Trophoblast cell (in vitro differentiated cells and primary cell): ENCODE data around the gene RADX.

Experiments used
- DNase-seq, 2 donors: peaks; one replicate each; pipeline ENCODE4 v3.0.0-alpha.2; 2016
- H2AFZ ChIP-seq: 2 replicates; pipeline ENCODE4 v1.6.1; 2013; ENCODE audit warnings: low read length, moderate library complexity, mild to moderate bottlenecking; ENCODE audit not compliant: insufficient read depth, poor library complexity
- H2AK5ac ChIP-seq: 2 replicates; pipeline ENCODE4 v1.6.1; 2013; ENCODE audit warnings: mild to moderate bottlenecking, low read length
- H2BK120ac ChIP-seq: 2 replicates; pipeline ENCODE4 v1.6.1; 2013; ENCODE audit warnings: low read length, mild to moderate bottlenecking, moderate library complexity; ENCODE audit not compliant: insufficient read depth, poor library complexity
- H2BK12ac ChIP-seq: 2 replicates; pipeline ENCODE4 v1.6.1; 2013; ENCODE audit warnings: mild to moderate bottlenecking, low read length, moderate library complexity
- H2BK5ac ChIP-seq: 2 replicates; pipeline ENCODE4 v1.6.1; 2013; ENCODE audit warnings: low read length, low read depth, moderate library complexity, mild to moderate bottlenecking; ENCODE audit not compliant: poor library complexity
- H3K14ac ChIP-seq: 2 replicates; pipeline ENCODE4 v1.6.1; 2013; ENCODE audit warnings: mild to moderate bottlenecking, low read length
- H3K18ac ChIP-seq: 2 replicates; pipeline ENCODE4 v1.6.1; 2013; ENCODE audit warnings: mild to moderate bottlenecking, low read length
- H3K23ac ChIP-seq: 2 replicates; pipeline ENCODE4 v1.6.1; 2013; ENCODE audit warnings: low read length
- H3K27ac ChIP-seq: 2 replicates; pipeline ENCODE4 v1.5.1; 2013; ENCODE audit warnings: low read depth, mild to moderate bottlenecking, inconsistent platforms, low read length, moderate library complexity
- H3K27me3 ChIP-seq: 2 replicates; pipeline ENCODE4 v1.6.1; 2013; ENCODE audit warnings: inconsistent platforms, mild to moderate bottlenecking, low read length, moderate library complexity; ENCODE audit not compliant: insufficient read depth
- H3K36me3 ChIP-seq, 2 experiments: 1 replicate in 1 of 2; 2 replicates in 1 of 2; pipeline ENCODE4 v1.6.1; 2013; ENCODE audit warnings: low read length in 2 of 2, mild to moderate bottlenecking in 2 of 2, moderate library complexity in 1 of 2; ENCODE audit not compliant: insufficient read depth in 2 of 2, control insufficient read depth in 1 of 2
- H3K4ac ChIP-seq: 2 replicates; pipeline ENCODE4 v1.6.1; 2013; ENCODE audit warnings: low read depth, mild to moderate bottlenecking, low read length, moderate library complexity
- H3K4me1 ChIP-seq, 2 experiments: 1 replicate in 1 of 2; 2 replicates in 1 of 2; pipeline ENCODE4 v1.6.1; 2013; ENCODE audit warnings: low read length in 2 of 2, mild to moderate bottlenecking in 2 of 2, moderate library complexity in 1 of 2; ENCODE audit not compliant: insufficient read depth in 2 of 2, control insufficient read depth in 1 of 2
- H3K4me2 ChIP-seq: 2 replicates; pipeline ENCODE4 v1.6.1; 2013; ENCODE audit warnings: inconsistent platforms, mild to moderate bottlenecking, low read length, moderate library complexity
- H3K4me3 ChIP-seq: 2 replicates; pipeline ENCODE4 v1.5.1; 2013; ENCODE audit warnings: mild to moderate bottlenecking, low read depth, low read length, inconsistent platforms
- H3K79me1 ChIP-seq: one replicate; pipeline ENCODE4 v1.6.1; 2013; ENCODE audit warnings: low read length
- H3K79me2 ChIP-seq: 2 replicates; pipeline ENCODE4 v1.6.1; 2013; ENCODE audit warnings: low read length, mild to moderate bottlenecking; ENCODE audit not compliant: control insufficient read depth, insufficient read depth, poor library complexity
- H3K9ac ChIP-seq: 2 replicates; pipeline ENCODE4 v1.6.1; 2013; ENCODE audit warnings: mild to moderate bottlenecking, low read length
- H3K9me3 ChIP-seq: 2 replicates; pipeline ENCODE4 v1.6.1; 2013; ENCODE audit warnings: low read depth, mild to moderate bottlenecking, control low read depth, inconsistent platforms, low read length; ENCODE audit not compliant: insufficient read depth
- H4K12ac ChIP-seq: 2 replicates; pipeline ENCODE4 v1.6.1; 2013; ENCODE audit warnings: low read depth, mild to moderate bottlenecking, low read length, moderate library complexity
- H4K8ac ChIP-seq: 2 replicates; pipeline ENCODE4 v1.6.1; 2013; ENCODE audit warnings: low read depth, mild to moderate bottlenecking, low read length, moderate library complexity
- H4K91ac ChIP-seq: one replicate; pipeline ENCODE4 v1.6.1; 2013; ENCODE audit warnings: low read depth, mild to moderate bottlenecking, low read length, moderate library complexity
- WGBS: extraction: QIAGEN DNeasy Blood & Tissue Kit; methylation state at CpG from one replicate; pipeline ENCODE4 v1.1.7; 2013; ENCODE audit warnings: missing lambda C conversion rate; ENCODE audit not compliant: insufficient read length, insufficient coverage; ENCODE audit errors: extremely low coverage; 5-methylcytosine and 5-hydroxymethylcytosine counted together

The RADX gene

GRCh38 chrX:106615041-106615440 is 3.3 kb downstream of the RADX start:
- no peak overlapping the region for H2BK5ac ChIP-seq

GRCh38 chrX:106619797-106620196 is 8.0 kb downstream of the RADX start:
- Histone ChIP-seq H4K12ac (no peak overlapping the region), H4K91ac (no peak overlapping the region), H2BK120ac (no peak overlapping the region), H3K4me2 (no peak overlapping the region), H3K9me3 (no peaks in the 10 kb centered on the region), H3K27ac (no peak overlapping the region), H3K79me1 (no peaks in the 10 kb centered on the region), H3K27me3 (no peaks in the 10 kb centered on the region), H2BK12ac (no peak overlapping the region), H3K79me2 (no peaks in the 10 kb centered on the region), H3K9ac (no peak overlapping the region), H3K36me3 (no peaks in the 10 kb centered on the region), H2AK5ac (no peak overlapping the region), H3K4me3 (no peak overlapping the region), H3K4ac (no peak overlapping the region), H3K23ac (no peak overlapping the region), H2AFZ (no peak overlapping the region), H3K4me1 (no peaks in the 10 kb centered on the region), H3K14ac (no peak overlapping the region), H4K8ac (no peak overlapping the region), H2BK5ac (no peak overlapping the region), H3K18ac (no peak overlapping the region)
- peak in 1 of 2 donors; percentile 13 for DNase-seq
- no CpG with 5 or more reads among the region's 3 CpGs for WGBS

More at GRCh38 chrX:106615041-106615440, 3.3 kb downstream of the RADX start:
- H3K36me3 ChIP-seq = no peaks in the 10 kb centered on the region
- H2AFZ ChIP-seq = peak overlapping the region; percentile 54
- H3K9me3 ChIP-seq = no peaks in the 10 kb centered on the region
- DNase-seq = no peak
- H2BK120ac ChIP-seq = no peak overlapping the region
- H3K27ac ChIP-seq = no peak overlapping the region
- H3K4me3 ChIP-seq = no peak overlapping the region
- H3K14ac ChIP-seq = no peak overlapping the region
- H3K4me1 ChIP-seq = no peaks in the 10 kb centered on the region
- peak overlapping the region; percentile 30 for H3K4me2 ChIP-seq
- H4K8ac ChIP-seq = no peak overlapping the region
- no peak overlapping the region for H3K4ac ChIP-seq
- WGBS = no CpG with 5 or more reads among the region's 7 CpGs
- H3K23ac ChIP-seq = no peak overlapping the region
- H4K91ac ChIP-seq = no peak overlapping the region
- H4K12ac ChIP-seq = no peak overlapping the region
- H3K9ac ChIP-seq = no peak overlapping the region
- H3K18ac ChIP-seq = no peak overlapping the region
- no peak overlapping the region for H2AK5ac ChIP-seq
- no peak overlapping the region for H2BK12ac ChIP-seq
- H3K27me3 ChIP-seq = no peaks in the 10 kb centered on the region
- no peaks in the 10 kb centered on the region for H3K79me1 ChIP-seq
- H3K79me2 ChIP-seq = no peaks in the 10 kb centered on the region

- Histone ChIP-seq H2AFZ (no peak overlapping the region), H3K9me3 (no peaks in the 10 kb centered on the region), H3K4me1 (no peaks in the 10 kb centered on the region), H4K12ac (no peak overlapping the region), H3K27me3 (no peaks in the 10 kb centered on the region), H3K79me1 (no peaks in the 10 kb centered on the region), H3K27ac (no peak overlapping the region), H2BK5ac (no peak overlapping the region), H3K9ac (no peak overlapping the region), H3K36me3 (no peaks in the 10 kb centered on the region), H2AK5ac (no peak overlapping the region), H3K4me2 (no peak overlapping the region), H4K91ac (no peak overlapping the region), H2BK120ac (no peak overlapping the region), H3K18ac (no peak overlapping the region), H3K4me3 (no peak overlapping the region), H3K4ac (no peak overlapping the region), H3K14ac (no peak overlapping the region), H2BK12ac (no peak overlapping the region), H3K79me2 (no peaks in the 10 kb centered on the region), H3K23ac (no peak overlapping the region), H4K8ac (no peak overlapping the region)
- DNase-seq = no peak
- WGBS = no CpG with 5 or more reads among the region's 2 CpGs
Measured at GRCh38 chrX:106621836-106622235, 10.1 kb downstream of the RADX start.

- Histone ChIP-seq H3K23ac (no peak overlapping the region), H4K8ac (no peak overlapping the region), H3K36me3 (no peaks in the 10 kb centered on the region), H3K9ac (no peak overlapping the region), H3K4ac (no peak overlapping the region), H2BK5ac (no peak overlapping the region), H3K9me3 (no peaks in the 10 kb centered on the region), H4K12ac (no peak overlapping the region), H3K79me1 (no peaks in the 10 kb centered on the region), H3K27me3 (no peaks in the 10 kb centered on the region), H3K27ac (no peak overlapping the region), H2AK5ac (no peak overlapping the region), H3K14ac (no peak overlapping the region), H3K79me2 (no peaks in the 10 kb centered on the region), H3K18ac (no peak overlapping the region), H3K4me3 (no peak overlapping the region), H3K4me2 (no peak overlapping the region), H3K4me1 (no peaks in the 10 kb centered on the region), H2BK120ac (no peak overlapping the region), H4K91ac (no peak overlapping the region), H2BK12ac (no peak overlapping the region), H2AFZ (no peak overlapping the region)
- no peak for DNase-seq
Measured at GRCh38 chrX:106626789-106627188, 15.0 kb downstream of the RADX start.

- no peak overlapping the region for H2BK12ac ChIP-seq
- H3K79me1 ChIP-seq = no peaks in the 10 kb centered on the region
- H4K8ac ChIP-seq = no peak overlapping the region
- H3K9ac ChIP-seq = no peak overlapping the region
- no peak overlapping the region for H3K23ac ChIP-seq
- no peak overlapping the region for H4K91ac ChIP-seq
- no peak overlapping the region for H3K27ac ChIP-seq
- no peak overlapping the region for H3K18ac ChIP-seq
- H2BK5ac ChIP-seq = no peak overlapping the region
- H3K36me3 ChIP-seq = no peaks in the 10 kb centered on the region
- H3K79me2 ChIP-seq = no peaks in the 10 kb centered on the region
- no peaks in the 10 kb centered on the region for H3K27me3 ChIP-seq
- no peak overlapping the region for H3K4me3 ChIP-seq
- H3K4me1 ChIP-seq = no peaks in the 10 kb centered on the region
- H3K4me2 ChIP-seq = no peak overlapping the region
- no peak for DNase-seq
- no peaks in the 10 kb centered on the region for H3K9me3 ChIP-seq
- no peak overlapping the region for H4K12ac ChIP-seq
- no peak overlapping the region for H2AFZ ChIP-seq
- no peak overlapping the region for H3K14ac ChIP-seq
- H3K4ac ChIP-seq = no peak overlapping the region
- no peak overlapping the region for H2BK120ac ChIP-seq
- H2AK5ac ChIP-seq = no peak overlapping the region
Measured at GRCh38 chrX:106631615-106632014, 19.8 kb downstream of the RADX start.
